HepG2 (cell line): ENCODE data around the gene TMEM39B. TPM values are rescaled to one million over a fixed set of nuclear protein-coding genes. Genes with fewer than 3 reads are reported as not detected.

ENCODE experiments used
- HIVEP1 ChIP-seq: sonication (generic); formaldehyde crosslinking; IDR thresholded peaks from 2 replicates; pipeline ENCODE4 v1.4.0; 2020; ENCODE audit warnings: mild to moderate bottlenecking, missing genetic modification reagents
- KDM3A ChIP-seq: IDR thresholded peaks from 2 replicates; pipeline ENCODE4 v1.6.1; 2018; ENCODE audit warnings: low read depth, missing compliant biosample characterization
- MBNL3 ChIP-seq: fragments of 250-450 bp; sonication (Bioruptor Pico); conservative IDR thresholded peaks from 2 replicates; pipeline ENCODE4 v1.8.0; 2022; ENCODE audit warnings: mild to moderate bottlenecking, inconsistent platforms
- MEIS1 ChIP-seq: sonication (generic); formaldehyde crosslinking; IDR thresholded peaks from 2 replicates; pipeline ENCODE4 v1.9.0; 2021; ENCODE audit warnings: mild to moderate bottlenecking, missing genetic modification reagents, moderate library complexity, borderline replicate concordance
- MYC ChIP-seq: sonication (generic); formaldehyde crosslinking; IDR thresholded peaks from 2 replicates; pipeline ENCODE4 v1.9.0; 2021; ENCODE audit warnings: missing genetic modification reagents, borderline replicate concordance
- POLR2AphosphoS2 ChIP-seq: IDR thresholded peaks from 2 replicates; pipeline ENCODE4 v1.6.1; 2011; ENCODE audit warnings: low read depth, low read length, improper control_type of control experiment
- RFXANK ChIP-seq: IDR thresholded peaks from 2 replicates; pipeline ENCODE4 v1.6.1; 2016
- RORA ChIP-seq: sonication (generic); formaldehyde crosslinking; IDR thresholded peaks from 2 replicates; pipeline ENCODE4 v1.5.0; 2020; ENCODE audit warnings: mild to moderate bottlenecking, missing genetic modification reagents, moderate library complexity
- SP140L ChIP-seq: sonication (generic); formaldehyde crosslinking; IDR thresholded peaks from 2 replicates; pipeline ENCODE4 v1.4.0; 2020; ENCODE audit warnings: missing genetic modification reagents, borderline replicate concordance
- SP5 ChIP-seq: IDR thresholded peaks from 2 replicates; pipeline ENCODE4 v1.6.1; 2016; ENCODE audit warnings: low read depth, borderline replicate concordance
- SRSF1 ChIP-seq: fragments of 200-400 bp; formaldehyde crosslinking; optimal IDR thresholded peaks from 2 replicates; pipeline ENCODE3; 2017; ENCODE audit warnings: mild to moderate bottlenecking, low read depth, low read length, moderate library complexity
- ZNF101 ChIP-seq: sonication (generic); formaldehyde crosslinking; IDR thresholded peaks from 2 replicates; pipeline ENCODE4 v1.4.0; 2020; ENCODE audit warnings: mild to moderate bottlenecking, low read depth, missing genetic modification reagents, borderline replicate concordance
- ZNF430 ChIP-seq: sonication (generic); formaldehyde crosslinking; IDR thresholded peaks from 2 replicates; pipeline ENCODE4 v1.9.0; 2021; ENCODE audit warnings: mild to moderate bottlenecking, missing genetic modification reagents
- ZNF441 ChIP-seq: sonication (generic); formaldehyde crosslinking; IDR thresholded peaks from 2 replicates; pipeline ENCODE4 v1.7.0; 2021; ENCODE audit warnings: missing genetic modification reagents, borderline replicate concordance
- ZNF709 ChIP-seq: sonication (generic); formaldehyde crosslinking; IDR thresholded peaks from 2 replicates; pipeline ENCODE4 v1.5.0; 2020; ENCODE audit warnings: mild to moderate bottlenecking, missing genetic modification reagents
- polyA plus RNA-seq, 8 experiments: library from polyadenylated mRNA; depleted of rRNA in 3 of 8; stranded (reverse) in 7 of 8; unstranded in 1 of 8; fragments of >200 nt; fragmentation: Illumina TruSeq in 4 of 8; extraction: Trizol in 4 of 8; gene quantifications; 2 replicates each; pipeline versions ENCODE4 v1.2.1 to v1.2.3, GENCODE V29; 2011 to 2016; ENCODE audit warnings: low read depth in 4 of 8, missing spikeins in 1 of 8, mixed read lengths in 1 of 8; ENCODE audit not compliant: insufficient read depth in 1 of 8
- total RNA-seq, 5 experiments: library from RNA; depleted of rRNA; stranded (reverse); fragments of >200 nt; fragmentation: Illumina TruSeq; extraction: Trizol; gene quantifications; 2 replicates each; pipeline ENCODE4 v1.2.3, GENCODE V29; 2016; ENCODE audit warnings: low read depth in 1 of 5
- TF ChIP-seq, protein P1 (sequence below): sonication (generic); formaldehyde crosslinking; IDR thresholded peaks from 2 replicates; pipeline ENCODE4 v1.5.0; 2020; ENCODE audit warnings: mild to moderate bottlenecking, missing genetic modification reagents
- TF ChIP-seq, protein P2 (sequence below), 2 experiments: IDR thresholded peaks; 2 replicates each; pipeline ENCODE4 v1.6.1; 2011 to 2012; ENCODE audit warnings: low read length in 2 of 2, borderline replicate concordance in 1 of 2, low read depth in 1 of 2, mild to moderate bottlenecking in 1 of 2, moderate library complexity in 1 of 2
- TF ChIP-seq, protein P3 (sequence below): sonication (generic); formaldehyde crosslinking; IDR thresholded peaks from 2 replicates; pipeline ENCODE4 v1.5.0; 2020; ENCODE audit warnings: missing genetic modification reagents, mild to moderate bottlenecking, borderline replicate concordance
- TF ChIP-seq, protein P4 (sequence below): sonication (generic); formaldehyde crosslinking; IDR thresholded peaks from 2 replicates; pipeline ENCODE4 v1.9.0; 2021; ENCODE audit warnings: missing genetic modification reagents, mild to moderate bottlenecking, borderline replicate concordance

TMEM39B gene
- total and polyA plus RNA-seq, 2 of the 13 experiments (the other 11 are each of a cell fraction or from before 2014, with no cell fraction given) = 4.9 to 10.4 TPM

DNA sequence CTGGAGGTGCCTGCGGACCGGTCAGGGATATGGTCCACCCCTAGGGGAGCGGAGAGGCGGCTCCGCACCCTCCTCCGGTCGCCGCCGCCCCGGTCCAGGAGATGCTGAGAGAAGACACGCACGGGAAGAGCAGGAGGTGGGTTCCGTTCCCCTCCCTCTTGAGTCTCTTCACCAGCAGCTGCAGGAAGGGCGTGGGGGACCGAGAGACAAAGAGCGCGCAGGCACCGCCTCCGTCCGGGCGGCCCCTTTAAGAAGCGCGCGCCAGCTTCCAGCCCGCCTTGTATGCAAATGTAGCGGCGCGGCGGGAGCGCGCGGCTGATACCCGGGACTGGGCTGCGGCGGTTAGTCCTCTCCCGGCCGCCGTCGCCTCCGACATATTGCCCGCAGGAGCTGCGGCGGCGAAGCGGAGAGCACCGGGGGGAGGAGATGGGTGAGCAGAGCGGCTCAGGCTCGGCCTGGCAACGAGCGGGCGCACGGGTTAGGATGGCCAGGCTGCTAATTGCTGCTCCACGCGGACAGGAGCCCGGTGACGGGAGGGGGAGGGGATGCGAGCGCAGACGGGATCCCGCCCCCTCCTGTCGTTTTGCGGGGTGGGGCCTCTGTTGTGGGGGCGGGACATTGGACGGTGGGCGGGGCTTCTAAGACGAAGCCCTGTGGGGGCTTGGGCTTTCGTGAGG lies at the start of gene TMEM39B (continued):
- TF ChIP-seq, protein P1, sequence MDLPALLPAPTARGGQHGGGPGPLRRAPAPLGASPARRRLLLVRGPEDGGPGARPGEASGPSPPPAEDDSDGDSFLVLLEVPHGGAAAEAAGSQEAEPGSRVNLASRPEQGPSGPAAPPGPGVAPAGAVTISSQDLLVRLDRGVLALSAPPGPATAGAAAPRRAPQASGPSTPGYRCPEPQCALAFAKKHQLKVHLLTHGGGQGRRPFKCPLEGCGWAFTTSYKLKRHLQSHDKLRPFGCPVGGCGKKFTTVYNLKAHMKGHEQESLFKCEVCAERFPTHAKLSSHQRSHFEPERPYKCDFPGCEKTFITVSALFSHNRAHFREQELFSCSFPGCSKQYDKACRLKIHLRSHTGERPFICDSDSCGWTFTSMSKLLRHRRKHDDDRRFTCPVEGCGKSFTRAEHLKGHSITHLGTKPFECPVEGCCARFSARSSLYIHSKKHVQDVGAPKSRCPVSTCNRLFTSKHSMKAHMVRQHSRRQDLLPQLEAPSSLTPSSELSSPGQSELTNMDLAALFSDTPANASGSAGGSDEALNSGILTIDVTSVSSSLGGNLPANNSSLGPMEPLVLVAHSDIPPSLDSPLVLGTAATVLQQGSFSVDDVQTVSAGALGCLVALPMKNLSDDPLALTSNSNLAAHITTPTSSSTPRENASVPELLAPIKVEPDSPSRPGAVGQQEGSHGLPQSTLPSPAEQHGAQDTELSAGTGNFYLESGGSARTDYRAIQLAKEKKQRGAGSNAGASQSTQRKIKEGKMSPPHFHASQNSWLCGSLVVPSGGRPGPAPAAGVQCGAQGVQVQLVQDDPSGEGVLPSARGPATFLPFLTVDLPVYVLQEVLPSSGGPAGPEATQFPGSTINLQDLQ = no peak
- TF ChIP-seq KDM3A (CRISPR knock-in tag) (peak; percentile 75; the same call in 1 of the 2 replicates), ZNF430 (CRISPR knock-in tag) (0 out of 2 replicates have a peak, but pooled peaks have one; percentile 27), SP140L (CRISPR knock-in tag) (no peak), HIVEP1 (CRISPR knock-in tag) (peak; percentile 57; the same call in 1 of the 2 replicates), RFXANK (no peak), ZNF441 (CRISPR knock-in tag) (no peak), MBNL3 (CRISPR knock-in tag) (no peak), MYC (CRISPR knock-in tag) (peak; percentile 88), ZNF101 (CRISPR knock-in tag) (0 out of 2 replicates have a peak, but pooled peaks have one; percentile 15), ZNF709 (peak; percentile 70; the same call in 1 of the 2 replicates), POLR2AphosphoS2 (no peak; the same call in 1 of the 2 replicates), MEIS1 (CRISPR knock-in tag) (0 out of 2 replicates have a peak, but pooled peaks have one; percentile 37), SP5 (CRISPR knock-in tag) (peak; percentile 45; the same call in 1 of the 2 replicates), RORA (CRISPR knock-in tag) (no peak), SRSF1 (peak; percentile 45)
- TF ChIP-seq, protein P2, sequence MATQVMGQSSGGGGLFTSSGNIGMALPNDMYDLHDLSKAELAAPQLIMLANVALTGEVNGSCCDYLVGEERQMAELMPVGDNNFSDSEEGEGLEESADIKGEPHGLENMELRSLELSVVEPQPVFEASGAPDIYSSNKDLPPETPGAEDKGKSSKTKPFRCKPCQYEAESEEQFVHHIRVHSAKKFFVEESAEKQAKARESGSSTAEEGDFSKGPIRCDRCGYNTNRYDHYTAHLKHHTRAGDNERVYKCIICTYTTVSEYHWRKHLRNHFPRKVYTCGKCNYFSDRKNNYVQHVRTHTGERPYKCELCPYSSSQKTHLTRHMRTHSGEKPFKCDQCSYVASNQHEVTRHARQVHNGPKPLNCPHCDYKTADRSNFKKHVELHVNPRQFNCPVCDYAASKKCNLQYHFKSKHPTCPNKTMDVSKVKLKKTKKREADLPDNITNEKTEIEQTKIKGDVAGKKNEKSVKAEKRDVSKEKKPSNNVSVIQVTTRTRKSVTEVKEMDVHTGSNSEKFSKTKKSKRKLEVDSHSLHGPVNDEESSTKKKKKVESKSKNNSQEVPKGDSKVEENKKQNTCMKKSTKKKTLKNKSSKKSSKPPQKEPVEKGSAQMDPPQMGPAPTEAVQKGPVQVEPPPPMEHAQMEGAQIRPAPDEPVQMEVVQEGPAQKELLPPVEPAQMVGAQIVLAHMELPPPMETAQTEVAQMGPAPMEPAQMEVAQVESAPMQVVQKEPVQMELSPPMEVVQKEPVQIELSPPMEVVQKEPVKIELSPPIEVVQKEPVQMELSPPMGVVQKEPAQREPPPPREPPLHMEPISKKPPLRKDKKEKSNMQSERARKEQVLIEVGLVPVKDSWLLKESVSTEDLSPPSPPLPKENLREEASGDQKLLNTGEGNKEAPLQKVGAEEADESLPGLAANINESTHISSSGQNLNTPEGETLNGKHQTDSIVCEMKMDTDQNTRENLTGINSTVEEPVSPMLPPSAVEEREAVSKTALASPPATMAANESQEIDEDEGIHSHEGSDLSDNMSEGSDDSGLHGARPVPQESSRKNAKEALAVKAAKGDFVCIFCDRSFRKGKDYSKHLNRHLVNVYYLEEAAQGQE (IDR thresholded peaks at IDR 0.05; ENCODE audit: borderline replicate concordance in 1 of 2, low read depth in 1 of 2, low read length in 2 of 2) = no peak
- TF ChIP-seq, protein P3, sequence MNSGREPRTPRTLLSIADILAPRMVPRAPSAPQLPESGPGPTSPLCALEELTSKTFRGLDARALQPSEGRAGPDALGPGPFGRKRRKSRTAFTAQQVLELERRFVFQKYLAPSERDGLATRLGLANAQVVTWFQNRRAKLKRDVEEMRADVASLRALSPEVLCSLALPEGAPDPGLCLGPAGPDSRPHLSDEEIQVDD (CRISPR knock-in tag) = 0 out of 2 replicates have a peak, but pooled peaks have one; percentile 47
- TF ChIP-seq, protein P4, sequence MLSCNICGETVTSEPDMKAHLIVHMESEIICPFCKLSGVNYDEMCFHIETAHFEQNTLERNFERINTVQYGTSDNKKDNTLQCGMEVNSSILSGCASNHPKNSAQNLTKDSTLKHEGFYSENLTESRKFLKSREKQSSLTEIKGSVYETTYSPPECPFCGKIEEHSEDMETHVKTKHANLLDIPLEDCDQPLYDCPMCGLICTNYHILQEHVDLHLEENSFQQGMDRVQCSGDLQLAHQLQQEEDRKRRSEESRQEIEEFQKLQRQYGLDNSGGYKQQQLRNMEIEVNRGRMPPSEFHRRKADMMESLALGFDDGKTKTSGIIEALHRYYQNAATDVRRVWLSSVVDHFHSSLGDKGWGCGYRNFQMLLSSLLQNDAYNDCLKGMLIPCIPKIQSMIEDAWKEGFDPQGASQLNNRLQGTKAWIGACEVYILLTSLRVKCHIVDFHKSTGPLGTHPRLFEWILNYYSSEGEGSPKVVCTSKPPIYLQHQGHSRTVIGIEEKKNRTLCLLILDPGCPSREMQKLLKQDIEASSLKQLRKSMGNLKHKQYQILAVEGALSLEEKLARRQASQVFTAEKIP (CRISPR knock-in tag) = no peak
